ENCODE results near the gene ARL13B. TPM values are rescaled to one million over a fixed set of nuclear protein-coding genes. Genes with fewer than 3 reads are reported as not detected.

Gene ARL13B
- total RNA-seq, 2 experiments from 2014 or later, result 10.5 to 10.7 TPM

DNA sequence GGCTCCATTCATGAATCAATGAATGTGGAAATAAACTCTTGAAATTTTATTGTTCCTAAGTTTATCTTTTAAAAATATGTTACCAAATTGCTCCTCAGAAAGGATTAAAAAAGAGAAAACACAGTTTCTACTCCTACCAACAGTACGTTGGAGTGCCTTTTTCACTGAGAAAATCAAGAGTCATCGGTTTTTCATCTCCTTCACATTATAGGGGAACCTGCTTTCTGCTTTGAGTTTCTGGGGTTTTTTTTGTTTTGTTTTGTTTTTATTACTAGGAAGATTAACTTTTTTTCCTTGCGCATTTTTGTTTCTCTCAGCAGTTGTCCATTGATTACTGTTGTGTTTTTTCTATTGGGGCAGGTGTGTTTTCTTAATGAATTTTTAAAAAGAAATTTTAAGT, 3.5 kb downstream of the ARL13B start:
- no peak for DNase-seq
- H3K9me3 Mint-ChIP-seq, result no peaks in the 10 kb centered on the region
- H3K4me3 Mint-ChIP-seq, result no peak overlapping the region
- no peak overlapping the region for H3K27ac Mint-ChIP-seq
- H3K36me3 Mint-ChIP-seq, result no peaks in the 10 kb centered on the region
- peaks cover 21% of the 10 kb centered on the region for H3K4me1 Mint-ChIP-seq
- H3K27me3 Mint-ChIP-seq, result no peaks in the 10 kb centered on the region

DNA sequence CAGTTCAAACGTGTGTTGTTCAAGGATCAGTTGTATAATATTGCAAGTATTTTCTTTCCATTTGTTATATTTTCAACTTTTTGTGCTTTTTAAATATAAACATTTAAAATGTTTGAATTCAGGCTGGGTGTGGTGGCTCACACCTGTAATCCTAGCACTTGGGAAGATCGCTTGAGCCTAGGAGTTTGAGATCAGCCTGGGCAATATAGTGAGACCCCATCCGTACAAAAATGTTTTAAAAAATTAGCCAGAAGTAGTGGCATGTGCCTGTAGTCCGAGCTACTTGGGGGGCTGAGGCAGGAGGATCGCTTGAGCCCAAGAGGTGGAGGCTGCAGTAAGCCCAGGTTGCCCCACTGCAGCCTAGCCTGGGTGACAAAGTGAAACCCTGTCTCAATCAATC, 4.7 kb downstream of the ARL13B start:
- Mint-ChIP-seq H3K27ac (no peak overlapping the region), H3K9me3 (no peaks in the 10 kb centered on the region), H3K4me1 (peaks cover 17% of the 10 kb centered on the region), H3K36me3 (no peaks in the 10 kb centered on the region), H3K27me3 (no peaks in the 10 kb centered on the region), H3K4me3 (no peak overlapping the region)
- no peak for DNase-seq

DNA sequence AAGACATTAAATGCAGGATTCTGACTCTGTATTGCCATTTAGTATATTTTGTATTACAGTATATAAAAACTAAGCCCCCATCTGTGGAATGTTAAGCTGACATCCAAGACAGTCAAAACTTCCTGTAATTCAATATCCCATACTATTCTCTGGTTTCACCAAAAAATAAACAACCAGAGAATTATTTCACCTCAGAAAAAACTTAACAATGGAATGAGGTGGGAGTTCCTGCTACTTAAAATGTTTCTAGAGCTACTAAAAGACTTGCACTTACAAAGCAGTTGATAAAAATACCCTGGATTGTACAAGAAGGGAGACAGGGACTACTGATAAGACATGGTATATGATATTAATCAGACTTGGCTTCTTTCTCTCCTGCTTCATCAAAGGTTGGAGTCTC, 8.3 kb downstream of the ARL13B start:
- H3K36me3 Mint-ChIP-seq, result no peaks in the 10 kb centered on the region

DNA sequence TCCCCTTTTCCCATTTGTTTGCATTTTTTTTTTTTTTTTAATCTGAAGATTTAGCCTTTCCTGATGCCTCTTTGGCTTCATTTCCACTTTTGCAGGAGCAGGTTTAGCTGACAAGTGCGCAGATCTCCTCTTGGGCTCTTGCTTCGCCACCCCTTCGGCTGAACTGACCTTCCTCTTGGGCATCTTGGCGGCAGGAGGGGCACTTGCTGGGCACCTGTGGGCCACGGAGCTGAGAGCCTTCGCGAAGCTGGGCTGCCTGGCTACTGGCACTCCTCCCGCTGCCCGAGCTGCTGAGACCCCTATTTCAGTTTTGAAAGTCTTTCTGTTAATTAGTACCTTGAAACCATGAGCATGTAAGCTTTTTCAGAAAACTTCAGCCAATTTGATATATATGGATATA, 8.8 kb downstream of the ARL13B start:
- DNase-seq, result no peak
- H3K9me3 Mint-ChIP-seq, result no peaks in the 10 kb centered on the region
- H3K4me1 Mint-ChIP-seq, result peaks cover 2% of the 10 kb centered on the region
- no peaks in the 10 kb centered on the region for H3K27me3 Mint-ChIP-seq
- H3K27ac Mint-ChIP-seq, result no peak overlapping the region
- no peaks in the 10 kb centered on the region for H3K36me3 Mint-ChIP-seq
- no peak overlapping the region for H3K4me3 Mint-ChIP-seq

More for the DNA sequence above, 8.3 kb downstream of the ARL13B start:
- Mint-ChIP-seq H3K27ac (no peak overlapping the region), H3K4me3 (no peak overlapping the region), H3K4me1 (peaks cover 4% of the 10 kb centered on the region), H3K9me3 (no peaks in the 10 kb centered on the region), H3K27me3 (no peaks in the 10 kb centered on the region)
- no peak for DNase-seq

DNA sequence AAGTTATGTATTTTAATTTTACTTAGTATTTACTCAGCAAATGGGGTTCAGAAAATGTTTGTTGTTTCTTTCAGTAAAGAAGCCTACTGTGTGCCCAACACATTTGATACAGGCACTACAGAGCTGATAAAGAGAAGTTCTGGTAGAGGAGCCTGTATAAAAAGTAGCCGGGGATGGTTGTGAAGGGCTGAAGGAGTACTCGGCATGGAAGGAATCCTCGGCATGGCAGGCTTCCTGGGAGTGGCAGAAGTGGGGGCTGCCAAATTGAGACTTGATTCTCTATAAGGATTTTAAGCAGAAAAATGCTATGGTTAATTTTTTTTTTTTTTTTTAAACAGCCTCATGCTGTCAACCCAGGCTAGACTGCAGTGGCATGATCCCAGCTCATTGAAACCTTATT, 9.3 kb downstream of the ARL13B start:
- Mint-ChIP-seq H3K4me3 (no peak overlapping the region), H3K27ac (no peak overlapping the region), H3K36me3 (no peaks in the 10 kb centered on the region), H3K4me1 (peaks cover 4% of the 10 kb centered on the region), H3K27me3 (no peaks in the 10 kb centered on the region), H3K9me3 (no peaks in the 10 kb centered on the region)
- no peak for DNase-seq

DNA sequence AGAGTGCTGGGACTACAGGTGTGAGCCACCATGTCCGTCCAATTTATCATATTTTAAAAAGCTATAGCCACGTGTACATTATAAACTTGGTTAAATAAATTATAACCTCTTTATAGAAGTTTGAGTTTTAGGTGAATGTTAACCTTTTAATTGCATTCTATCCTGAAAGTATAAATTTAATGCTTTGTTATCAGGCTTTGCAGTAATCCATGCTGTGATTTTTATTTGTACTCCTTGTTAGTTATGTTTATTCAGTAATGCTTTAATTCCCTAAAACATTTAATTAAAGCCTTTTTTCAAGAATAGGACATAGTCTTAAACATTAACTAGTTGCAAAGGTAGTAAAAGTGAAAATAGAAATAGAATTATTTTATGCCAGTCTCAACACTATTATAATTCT, 11.7 kb downstream of the ARL13B start:
- H3K27me3 Mint-ChIP-seq, result no peaks in the 10 kb centered on the region
- no peak for DNase-seq
- no peak overlapping the region for H3K4me3 Mint-ChIP-seq
- H3K4me1 Mint-ChIP-seq, result peaks cover 2% of the 10 kb centered on the region
- no peak overlapping the region for H3K27ac Mint-ChIP-seq
- H3K9me3 Mint-ChIP-seq, result no peaks in the 10 kb centered on the region
- H3K36me3 Mint-ChIP-seq, result no peaks in the 10 kb centered on the region

DNA sequence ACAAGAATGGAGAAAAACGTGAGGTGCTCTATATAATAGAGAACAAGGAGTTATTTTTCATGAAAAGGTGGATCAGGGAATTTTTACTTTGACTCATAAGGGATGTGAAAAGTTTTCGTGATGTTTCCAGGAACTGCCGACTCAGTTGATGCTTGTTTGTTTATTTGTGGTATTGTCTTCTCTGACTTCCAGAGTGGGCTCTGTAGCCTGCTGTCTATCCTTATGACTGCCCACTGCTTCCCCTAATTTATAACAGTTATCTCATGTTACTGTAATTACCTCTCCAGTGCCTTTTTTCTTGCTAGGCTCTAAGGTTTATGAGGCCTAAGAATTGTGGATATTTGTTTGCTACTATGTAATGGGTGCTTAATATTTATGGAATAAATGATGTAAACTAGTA, 12.3 kb downstream of the ARL13B start:
- Mint-ChIP-seq H3K27ac (no peak overlapping the region), H3K4me3 (no peak overlapping the region)

DNA sequence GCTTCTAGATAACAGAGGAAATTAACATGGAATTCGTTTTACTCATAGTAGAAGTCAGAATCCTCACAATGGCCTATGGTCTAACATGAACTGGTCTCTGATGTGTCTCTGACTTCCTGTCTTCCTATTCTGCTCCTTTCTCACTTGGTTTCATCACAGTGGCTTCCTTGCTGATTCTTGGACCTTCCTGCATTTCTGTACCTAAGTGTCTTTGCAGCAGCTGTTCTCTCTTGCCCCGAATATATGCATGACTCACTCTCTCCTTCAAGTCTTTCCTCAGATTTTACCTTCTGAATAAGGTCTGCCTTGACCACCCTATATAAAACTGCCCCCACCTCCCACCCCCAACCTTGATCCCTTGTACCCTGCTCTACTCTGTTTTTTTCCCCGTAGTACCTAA, 14.1 kb downstream of the ARL13B start:
- H3K4me3 Mint-ChIP-seq, result no peak overlapping the region
- H3K27me3 Mint-ChIP-seq, result no peaks in the 10 kb centered on the region
- H3K4me1 Mint-ChIP-seq, result peaks cover 2% of the 10 kb centered on the region
- H3K27ac Mint-ChIP-seq, result no peak overlapping the region
- H3K36me3 Mint-ChIP-seq, result peaks cover 2% of the 10 kb centered on the region
- DNase-seq, result no peak
- no peaks in the 10 kb centered on the region for H3K9me3 Mint-ChIP-seq

More for the DNA sequence above, 12.3 kb downstream of the ARL13B start:
- DNase-seq, result no peak
- Mint-ChIP-seq H3K9me3 (no peaks in the 10 kb centered on the region), H3K4me1 (peaks cover 2% of the 10 kb centered on the region), H3K27me3 (no peaks in the 10 kb centered on the region), H3K36me3 (peaks cover 2% of the 10 kb centered on the region)

DNA sequence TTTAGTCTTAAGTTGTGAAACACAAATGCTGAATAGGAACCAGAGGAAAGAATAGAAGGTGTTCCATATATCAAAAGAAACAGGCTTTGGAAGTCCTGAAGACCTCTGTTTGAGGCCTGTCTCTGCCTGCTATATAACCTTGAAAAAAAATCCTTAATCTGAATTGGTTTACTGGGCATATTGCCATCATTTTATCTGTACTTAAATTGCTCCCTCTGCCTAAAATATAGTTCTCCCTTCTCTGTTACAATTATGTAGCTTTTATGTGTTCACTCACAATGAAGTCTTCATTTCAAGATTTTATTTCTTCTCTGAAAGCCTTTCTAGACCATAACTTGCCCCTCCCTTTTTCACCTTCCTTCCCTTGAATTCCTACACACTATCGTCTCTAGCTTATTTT, 21.2 kb downstream of the ARL13B start:
- H3K27me3 Mint-ChIP-seq, result no peaks in the 10 kb centered on the region
- peaks cover 2% of the 10 kb centered on the region for H3K36me3 Mint-ChIP-seq
- H3K27ac Mint-ChIP-seq, result no peak overlapping the region
- no peaks in the 10 kb centered on the region for H3K9me3 Mint-ChIP-seq
- H3K4me1 Mint-ChIP-seq, result peaks cover 3% of the 10 kb centered on the region
- no peak for DNase-seq
- no peak overlapping the region for H3K4me3 Mint-ChIP-seq

DNA sequence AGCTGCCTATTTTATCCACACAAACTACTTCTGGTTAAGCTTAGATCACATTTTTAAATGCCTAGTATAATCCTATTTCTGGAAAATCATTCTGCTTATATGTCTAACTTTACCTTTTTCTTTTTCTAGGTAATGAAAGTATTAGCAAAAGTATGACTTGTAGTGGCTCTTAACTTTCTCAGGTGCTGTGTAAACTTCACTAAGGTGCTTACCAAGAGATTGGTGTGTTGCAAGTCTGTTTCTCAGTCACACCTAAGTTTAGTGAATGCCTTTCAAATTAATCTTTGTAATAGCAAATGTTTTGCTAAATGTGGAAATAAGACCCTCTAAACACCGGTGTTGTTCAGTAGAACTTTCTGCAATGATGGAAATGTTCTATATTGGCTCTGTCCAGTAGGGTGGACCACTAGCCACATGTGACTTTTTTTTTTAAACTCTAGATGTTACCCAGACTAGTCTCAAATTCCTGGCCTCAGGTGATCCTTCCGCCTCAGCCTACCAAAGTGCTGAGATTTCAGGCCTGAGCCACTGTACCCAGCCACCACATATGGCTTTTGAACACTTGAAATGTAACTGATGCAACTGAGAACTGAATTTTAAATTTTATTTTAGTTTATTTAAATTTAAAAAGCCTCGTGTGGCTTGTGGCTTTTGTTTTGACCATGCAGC, 22.0 kb downstream of the ARL13B start:
- no peak for DNase-seq
- H3K27me3 Mint-ChIP-seq, result no peaks in the 10 kb centered on the region
- H3K27ac Mint-ChIP-seq, result no peak overlapping the region
- peaks cover 3% of the 10 kb centered on the region for H3K4me1 Mint-ChIP-seq
- H3K36me3 Mint-ChIP-seq, result no peaks in the 10 kb centered on the region
- H3K4me3 Mint-ChIP-seq, result no peak overlapping the region
- H3K9me3 Mint-ChIP-seq, result no peaks in the 10 kb centered on the region

DNA sequence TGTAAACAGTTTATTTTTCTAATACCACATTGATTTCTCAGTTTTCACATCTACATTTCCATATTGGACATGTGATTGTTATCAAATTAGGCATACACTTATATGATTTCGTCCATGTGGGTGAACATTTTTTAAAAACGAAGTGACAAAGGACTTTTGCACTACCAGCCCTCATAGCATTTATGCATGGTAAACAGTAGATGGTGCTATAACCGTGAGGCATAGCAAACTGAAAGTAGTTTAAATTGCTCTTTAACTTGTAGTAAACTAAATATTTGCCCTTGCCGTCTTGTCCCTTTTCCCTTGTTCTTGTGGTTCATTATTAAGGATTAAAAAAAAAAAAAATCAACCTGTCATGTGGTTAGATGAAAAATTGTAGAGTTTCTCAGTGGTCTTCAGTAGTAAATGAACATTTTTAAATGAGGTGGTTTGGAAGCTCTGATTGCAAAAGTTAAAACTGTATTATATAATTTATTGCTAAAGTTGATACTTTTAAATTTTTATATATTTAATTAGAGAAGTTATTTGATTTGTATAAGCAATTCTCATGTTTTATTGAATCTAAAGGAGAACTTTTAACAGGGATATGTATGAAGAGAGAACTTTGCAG, 24.5 kb downstream of the ARL13B start:
- Mint-ChIP-seq H3K36me3 (no peaks in the 10 kb centered on the region), H3K27ac (no peak overlapping the region)

DNA sequence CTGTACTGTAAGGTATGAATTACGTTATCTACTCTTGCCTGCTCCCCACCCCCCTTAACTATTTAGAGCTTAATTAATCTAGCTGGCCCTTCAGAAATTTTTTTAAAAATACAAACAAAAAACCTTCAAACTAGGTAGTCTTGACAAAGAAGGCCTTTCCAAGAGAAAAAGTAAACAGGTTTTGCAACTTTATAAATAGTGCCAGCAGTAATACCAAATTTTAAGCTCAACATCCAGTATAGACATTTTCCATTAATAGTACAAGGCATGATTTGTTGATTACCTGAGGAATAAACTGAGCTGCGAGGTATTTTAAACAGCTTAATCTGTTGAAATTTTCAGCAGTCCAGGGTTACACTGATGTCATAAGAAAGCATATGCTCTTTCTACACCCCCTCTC, 28.3 kb downstream of the ARL13B start:
- H3K4me3 Mint-ChIP-seq, result no peak overlapping the region
- DNase-seq, result no peak
- H3K36me3 Mint-ChIP-seq, result peaks cover 9% of the 10 kb centered on the region
- no peak overlapping the region for H3K27ac Mint-ChIP-seq
- H3K27me3 Mint-ChIP-seq, result no peaks in the 10 kb centered on the region
- no peaks in the 10 kb centered on the region for H3K9me3 Mint-ChIP-seq
- H3K4me1 Mint-ChIP-seq, result peaks cover 32% of the 10 kb centered on the region

More for the DNA sequence above, 24.5 kb downstream of the ARL13B start:
- Mint-ChIP-seq H3K4me3 (peak overlapping the region; percentile 49), H3K9me3 (no peaks in the 10 kb centered on the region), H3K27me3 (no peaks in the 10 kb centered on the region), H3K4me1 (peaks cover 11% of the 10 kb centered on the region)
- DNase-seq, result no peak

DNA sequence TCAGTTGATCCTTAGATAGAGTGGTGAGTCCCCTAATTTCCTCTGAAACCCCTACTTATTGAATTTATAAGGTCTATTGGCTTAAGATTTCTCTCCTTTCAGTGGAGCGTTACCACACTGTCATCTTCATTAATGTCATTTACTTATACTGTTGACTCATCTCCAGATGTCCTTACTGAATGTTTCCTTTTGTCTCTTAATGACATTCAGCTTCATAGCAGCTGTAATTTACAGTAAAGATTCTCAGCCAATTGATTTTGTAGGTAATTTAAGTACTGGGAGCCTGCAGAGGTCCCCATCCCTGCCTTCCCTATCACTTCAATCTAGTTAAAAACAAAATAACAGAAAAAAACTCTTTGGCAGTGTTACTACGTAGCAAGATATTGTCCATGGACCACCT, 29.7 kb downstream of the ARL13B start:
- Mint-ChIP-seq H3K4me1 (peaks cover 30% of the 10 kb centered on the region), H3K36me3 (peaks cover 10% of the 10 kb centered on the region), H3K27ac (no peak overlapping the region), H3K27me3 (no peaks in the 10 kb centered on the region), H3K9me3 (no peaks in the 10 kb centered on the region), H3K4me3 (no peak overlapping the region)
- DNase-seq, result no peak

DNA sequence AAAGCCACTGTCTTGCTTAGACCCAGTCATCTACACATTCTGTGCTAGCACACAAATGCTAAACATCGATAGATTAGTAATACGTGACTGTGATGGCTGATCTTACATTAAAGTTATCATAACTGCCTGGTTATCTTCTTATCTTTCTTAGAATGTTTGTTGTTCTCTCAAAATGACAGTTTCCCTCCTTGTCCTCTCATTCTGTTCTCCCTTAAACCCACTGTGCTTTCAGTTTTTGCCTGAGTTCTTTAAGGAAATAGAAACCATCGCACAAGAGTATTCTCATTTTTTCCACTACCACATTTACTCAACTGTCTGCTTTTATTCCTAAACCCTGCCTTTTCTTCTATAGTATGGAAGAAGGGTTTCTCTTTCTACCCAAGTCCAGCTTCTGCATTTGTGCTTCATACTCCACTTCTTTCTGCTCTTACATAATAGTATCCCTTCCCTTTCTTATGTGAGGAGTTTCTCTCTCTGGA, 31.3 kb downstream of the ARL13B start:
- no peak for DNase-seq
- Mint-ChIP-seq H3K36me3 (peaks cover 15% of the 10 kb centered on the region), H3K27me3 (no peaks in the 10 kb centered on the region), H3K9me3 (no peaks in the 10 kb centered on the region), H3K27ac (peak overlapping the region; percentile 82), H3K4me3 (peak overlapping the region; percentile 37), H3K4me1 (peaks cover 37% of the 10 kb centered on the region)

DNA sequence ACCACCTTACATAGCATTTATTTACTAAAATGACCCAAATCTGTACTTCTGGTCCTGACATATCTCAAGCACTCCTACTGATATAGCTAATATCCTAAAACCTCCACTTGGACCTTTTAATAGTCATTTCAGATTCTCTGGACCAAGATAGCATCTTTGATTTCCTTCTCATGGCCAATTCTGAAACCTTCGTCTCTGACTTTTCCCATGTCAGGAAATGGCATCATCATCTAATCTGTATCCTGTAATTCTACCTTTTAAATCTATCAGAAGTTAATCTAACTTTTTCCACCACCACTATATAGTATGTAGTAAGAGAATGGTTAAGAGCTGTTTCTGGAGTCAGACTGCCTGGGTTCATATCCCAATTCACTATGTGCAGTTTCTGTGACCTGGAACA, 32.2 kb downstream of the ARL13B start:
- no peaks in the 10 kb centered on the region for H3K9me3 Mint-ChIP-seq
- H3K27me3 Mint-ChIP-seq, result no peaks in the 10 kb centered on the region
- peak overlapping the region; percentile 82 for H3K27ac Mint-ChIP-seq
- no peak for DNase-seq
- H3K4me1 Mint-ChIP-seq, result peaks cover 37% of the 10 kb centered on the region
- H3K36me3 Mint-ChIP-seq, result peaks cover 15% of the 10 kb centered on the region
- peak overlapping the region; percentile 32 for H3K4me3 Mint-ChIP-seq

DNA sequence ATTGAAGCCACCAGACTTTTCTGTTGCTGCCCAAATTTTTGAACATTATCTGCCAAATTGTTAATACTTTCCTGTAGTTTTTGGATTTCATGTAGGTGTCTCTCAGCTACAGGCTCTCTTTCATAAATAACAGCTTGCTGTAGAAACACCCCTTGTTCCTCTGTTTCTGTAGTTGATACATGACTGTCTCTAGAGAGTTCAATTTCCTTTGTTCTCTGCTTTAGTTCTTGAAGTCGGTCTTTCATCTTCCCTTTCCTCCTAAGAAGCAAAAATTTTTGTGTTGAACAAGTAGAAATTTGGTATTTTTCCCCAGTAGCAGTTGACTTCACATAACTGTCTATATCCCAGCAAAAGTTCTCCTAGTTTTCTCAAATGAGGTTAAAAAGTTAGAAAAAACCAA, 35.1 kb downstream of the ARL13B start:
- H3K9me3 Mint-ChIP-seq, result no peaks in the 10 kb centered on the region
- no peak overlapping the region for H3K4me3 Mint-ChIP-seq
- peaks cover 25% of the 10 kb centered on the region for H3K4me1 Mint-ChIP-seq
- no peak for DNase-seq
- H3K27me3 Mint-ChIP-seq, result no peaks in the 10 kb centered on the region
- H3K36me3 Mint-ChIP-seq, result peaks cover 15% of the 10 kb centered on the region
- H3K27ac Mint-ChIP-seq, result peak overlapping the region; percentile 52
